Panc1 (cell line): ENCODE measurements around the gene NEURL3.

ENCODE experiments used
- POLR2AphosphoS5 ChIP-seq: IDR thresholded peaks from 2 replicates; pipeline ENCODE4 v1.6.1; 2012; ENCODE audit warnings: mild to moderate bottlenecking, low read depth, low read length, moderate library complexity
- SIN3A ChIP-seq: IDR thresholded peaks from 2 replicates; pipeline ENCODE4 v1.6.1; 2012; ENCODE audit warnings: low read depth, mild to moderate bottlenecking, low read length, moderate library complexity, borderline replicate concordance; ENCODE audit not compliant: insufficient read depth
- TF ChIP-seq, protein P1 (sequence below): fragments of 450-650 bp; IDR thresholded peaks from 2 replicates; pipeline ENCODE4 v1.5.1; 2017; ENCODE audit warnings: mild to moderate bottlenecking

DNA sequence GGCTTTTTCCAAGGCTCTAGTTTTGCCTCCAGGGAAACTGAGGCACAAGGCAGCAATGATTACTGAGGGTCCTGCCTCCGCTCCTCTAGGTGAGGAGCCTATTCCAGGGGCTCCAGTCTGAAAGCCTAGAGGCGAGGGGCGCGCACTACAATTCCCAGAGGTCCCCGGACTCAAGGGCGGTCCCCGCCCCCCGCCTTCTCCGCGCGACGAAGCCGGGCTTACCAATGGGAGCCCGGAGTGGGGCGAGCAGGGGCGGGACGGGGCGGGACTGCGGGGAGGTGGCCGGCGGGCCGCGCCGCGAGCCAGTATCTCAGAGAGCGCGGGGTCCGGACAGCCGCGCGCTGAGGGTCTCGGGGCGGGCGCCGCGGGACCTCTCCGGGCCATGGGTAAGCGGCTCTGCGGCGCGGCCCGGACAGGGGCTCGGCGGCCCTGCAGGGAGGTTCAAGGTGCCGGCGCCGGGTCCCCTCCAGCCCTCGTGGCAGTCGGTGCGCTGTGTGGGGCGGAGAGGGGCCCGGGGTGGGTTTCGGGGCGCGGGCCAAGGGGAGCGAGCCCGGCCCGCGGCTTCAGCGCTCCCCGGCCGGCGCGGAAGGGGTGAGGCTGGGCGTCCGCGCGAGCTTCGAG, 31.4 kb upstream of the NEURL3 start, which contains the start of gene ARID5A:
- TF ChIP-seq, protein P1, sequence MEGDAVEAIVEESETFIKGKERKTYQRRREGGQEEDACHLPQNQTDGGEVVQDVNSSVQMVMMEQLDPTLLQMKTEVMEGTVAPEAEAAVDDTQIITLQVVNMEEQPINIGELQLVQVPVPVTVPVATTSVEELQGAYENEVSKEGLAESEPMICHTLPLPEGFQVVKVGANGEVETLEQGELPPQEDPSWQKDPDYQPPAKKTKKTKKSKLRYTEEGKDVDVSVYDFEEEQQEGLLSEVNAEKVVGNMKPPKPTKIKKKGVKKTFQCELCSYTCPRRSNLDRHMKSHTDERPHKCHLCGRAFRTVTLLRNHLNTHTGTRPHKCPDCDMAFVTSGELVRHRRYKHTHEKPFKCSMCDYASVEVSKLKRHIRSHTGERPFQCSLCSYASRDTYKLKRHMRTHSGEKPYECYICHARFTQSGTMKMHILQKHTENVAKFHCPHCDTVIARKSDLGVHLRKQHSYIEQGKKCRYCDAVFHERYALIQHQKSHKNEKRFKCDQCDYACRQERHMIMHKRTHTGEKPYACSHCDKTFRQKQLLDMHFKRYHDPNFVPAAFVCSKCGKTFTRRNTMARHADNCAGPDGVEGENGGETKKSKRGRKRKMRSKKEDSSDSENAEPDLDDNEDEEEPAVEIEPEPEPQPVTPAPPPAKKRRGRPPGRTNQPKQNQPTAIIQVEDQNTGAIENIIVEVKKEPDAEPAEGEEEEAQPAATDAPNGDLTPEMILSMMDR: no peak
- 0 out of 2 replicates have a peak, but pooled peaks have one; percentile 39 for TF ChIP-seq SIN3A
- 0 out of 2 replicates have a peak, but pooled peaks have one; percentile 36 for TF ChIP-seq POLR2AphosphoS5
